HG03460 (cell line): Measurements from ENCODE around the gene CPNE7.

Experiments used
- ATAC-seq: cut with Tn5 transposase; IDR thresholded peaks from one replicate; pipeline ENCODE4 v1.9.1; 2021; ENCODE audit not compliant: unreplicated experiment

Gene CPNE7

GRCh38 chr16:89575247-89576152 lies at the start of gene CPNE7:
CPNE7 (plus strand) TSS chr16:89575758; CDS start chr16:89575898, 140 bp downstream.
- no peak for ATAC-seq

- no peak for ATAC-seq
These were observed 46.5 kb upstream of the CPNE7 start for GRCh38 chr16:89529097-89529496.

DNA sequence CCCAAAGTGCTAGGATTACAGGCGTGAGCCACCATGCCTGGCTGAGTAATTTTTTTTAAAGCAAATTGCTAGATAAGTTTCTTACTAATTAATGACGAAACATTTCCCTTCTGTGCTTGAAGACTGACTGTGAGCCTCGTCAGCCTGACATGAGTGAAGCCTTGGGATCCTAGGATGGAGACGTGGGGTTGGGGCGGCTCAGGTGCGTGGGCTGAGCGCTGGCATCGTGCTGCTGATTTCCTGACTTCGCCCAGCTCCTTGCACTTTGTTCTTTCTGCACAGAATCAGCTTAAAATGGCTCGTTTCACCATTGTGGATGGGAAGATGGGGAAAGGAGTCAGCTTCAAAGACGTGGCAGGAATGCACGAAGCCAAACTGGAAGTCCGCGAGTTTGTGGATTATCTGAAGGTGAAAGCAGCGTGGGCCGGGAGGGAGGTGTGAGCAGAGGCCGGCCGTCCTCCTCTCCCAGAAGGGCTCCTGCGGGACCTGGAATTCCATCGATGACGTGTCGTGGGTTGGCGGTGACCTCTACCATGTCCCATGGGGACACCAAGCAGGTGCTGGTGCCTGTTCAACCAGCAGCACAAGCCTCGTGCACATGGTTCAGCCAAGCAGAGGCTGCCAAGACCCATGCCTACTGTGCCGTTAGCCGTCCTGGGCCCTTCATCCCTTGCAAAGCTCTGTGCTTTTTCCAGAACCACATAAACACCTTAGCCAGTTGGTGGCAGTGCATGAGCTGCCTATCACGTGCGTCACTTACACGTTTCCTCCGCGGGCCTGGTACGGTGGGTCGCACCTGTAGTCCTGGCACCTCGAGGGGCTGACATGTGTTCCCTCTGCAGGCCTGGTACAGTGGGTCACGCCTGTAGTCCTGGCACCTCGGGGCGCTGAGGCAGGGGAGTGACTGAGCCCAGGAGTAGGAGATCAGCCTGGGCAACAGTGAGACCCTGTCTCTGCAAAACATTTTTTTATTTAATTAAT lies 44.9 kb upstream of the CPNE7 start:
- ATAC-seq, result no peak

GRCh38 chr16:89531821-89532526 lies 43.6 kb upstream of the CPNE7 start:
- no peak for ATAC-seq

GRCh38 chr16:89534252-89534756 lies 41.3 kb upstream of the CPNE7 start:
- no peak for ATAC-seq

- ATAC-seq, result no peak
These were observed 39.2 kb upstream of the CPNE7 start for GRCh38 chr16:89536371-89536770.

GRCh38 chr16:89536886-89537548 lies 38.5 kb upstream of the CPNE7 start:
- no peak for ATAC-seq

- no peak for ATAC-seq
These were observed 38.0 kb upstream of the CPNE7 start for GRCh38 chr16:89537549-89537925.

GRCh38 chr16:89538286-89538685 lies 37.3 kb upstream of the CPNE7 start:
- ATAC-seq, result no peak

DNA sequence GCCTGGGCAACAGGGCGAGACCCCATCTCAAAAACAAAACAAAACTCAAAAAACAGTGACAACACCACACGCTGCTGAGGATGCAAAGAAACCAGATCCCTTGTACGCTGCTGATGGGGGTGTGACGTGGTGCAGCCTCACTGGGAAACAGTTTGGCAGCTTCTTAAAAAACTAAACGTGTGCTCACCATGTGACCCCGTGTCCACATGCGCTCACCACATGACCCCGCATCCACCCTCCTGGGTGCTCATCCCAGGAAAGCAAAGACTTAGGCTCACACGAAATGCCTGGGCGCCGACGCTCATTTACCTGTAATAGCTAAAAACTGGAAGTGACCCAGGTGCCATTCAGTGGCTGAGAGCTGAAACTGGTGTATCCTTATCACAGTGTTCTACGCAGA lies 35.0 kb upstream of the CPNE7 start:
- no peak for ATAC-seq

- no peak for ATAC-seq
These were observed 33.8 kb upstream of the CPNE7 start for GRCh38 chr16:89541792-89542191.

DNA sequence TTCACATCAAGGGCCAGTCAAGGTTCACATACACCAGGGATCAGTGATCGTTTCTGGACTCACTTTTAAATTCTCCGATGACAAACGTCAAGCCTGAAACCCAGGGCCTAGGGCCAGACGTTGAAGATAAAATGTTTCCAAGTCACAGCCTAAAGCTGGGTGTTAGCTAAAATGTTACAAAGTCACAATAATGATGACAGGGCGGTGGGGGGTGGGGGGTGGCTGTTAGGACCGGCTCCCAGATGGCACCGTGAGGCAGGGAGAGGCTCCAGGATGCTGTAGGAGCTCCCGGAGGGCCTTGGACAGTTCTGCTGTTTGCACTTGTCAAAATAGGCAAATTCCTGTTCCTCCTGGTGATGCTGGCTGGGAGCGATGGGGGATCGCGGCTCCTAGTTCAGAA lies 31.4 kb upstream of the CPNE7 start:
- no peak for ATAC-seq

DNA sequence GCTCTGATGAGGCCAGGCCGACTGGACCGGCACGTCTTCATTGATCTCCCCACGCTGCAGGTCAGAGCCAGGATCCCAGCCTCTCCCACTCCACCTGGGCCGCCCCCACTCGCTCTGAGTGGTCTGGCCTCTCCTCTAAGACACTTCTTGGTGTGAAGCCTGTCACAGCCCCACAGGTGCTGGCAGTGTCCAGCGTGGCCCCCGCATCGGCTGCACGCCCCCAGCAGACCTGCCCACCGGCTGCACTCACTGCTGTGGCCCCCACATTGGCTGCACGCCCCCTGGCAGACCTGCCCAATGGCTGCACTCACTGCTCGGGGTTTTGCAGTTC lies 30.9 kb upstream of the CPNE7 start:
- no peak for ATAC-seq

GRCh38 chr16:89545044-89545830 lies 30.3 kb upstream of the CPNE7 start:
- ATAC-seq, result no peak

GRCh38 chr16:89545831-89546574 lies 29.6 kb upstream of the CPNE7 start:
- no peak for ATAC-seq

DNA sequence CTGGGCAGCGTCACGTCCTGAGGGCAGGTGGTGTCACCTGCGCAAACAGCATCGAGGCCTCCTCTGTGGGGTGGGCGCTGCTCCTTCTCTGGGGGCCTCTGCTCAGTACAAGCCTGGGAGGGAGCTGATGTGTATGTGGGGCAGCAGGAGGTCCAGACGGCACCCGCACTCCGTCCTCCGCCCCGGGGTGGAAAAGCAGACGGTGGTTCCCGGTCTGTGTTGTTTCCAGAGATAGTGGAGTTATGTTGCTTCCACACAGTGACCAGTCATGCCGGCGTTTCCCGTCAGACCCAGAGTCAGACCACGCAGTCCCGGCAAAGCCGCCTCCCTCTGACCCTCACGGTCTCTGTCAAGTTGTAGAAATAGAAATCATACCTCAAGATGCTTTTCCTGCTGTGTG lies 28.8 kb upstream of the CPNE7 start:
- no peak for ATAC-seq

- no peak for ATAC-seq
These were observed 28.3 kb upstream of the CPNE7 start for GRCh38 chr16:89547291-89547690.

DNA sequence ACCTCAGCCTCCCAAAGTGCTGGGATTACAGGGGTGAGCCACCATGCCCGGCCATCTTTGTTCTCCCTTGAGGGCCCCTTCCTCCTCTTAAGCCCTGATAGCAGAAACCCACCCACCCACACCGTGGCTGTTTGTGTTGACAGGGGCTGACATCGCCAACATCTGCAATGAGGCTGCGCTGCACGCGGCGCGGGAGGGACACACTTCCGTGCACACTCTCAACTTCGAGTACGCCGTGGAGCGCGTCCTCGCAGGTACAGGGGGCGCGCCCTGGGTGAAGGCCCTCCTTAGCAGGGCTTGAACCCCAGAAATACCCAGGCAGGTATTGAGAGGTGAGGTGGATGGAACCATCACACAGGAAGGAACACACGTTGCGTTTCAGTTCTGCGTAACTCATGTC lies 27.7 kb upstream of the CPNE7 start:
- ATAC-seq, result no peak
